HG03520 (cell line): ENCODE results near the gene PNPLA7.
"Not testable (repeated sequence)": the region's sequence is repeated elsewhere in the genome, so short reads cannot be mapped to it uniquely, and the experiment has no call there.

ENCODE experiments used
- ATAC-seq: cut with Tn5 transposase; IDR thresholded peaks from one replicate; pipeline ENCODE4 v1.9.1; 2021; ENCODE audit warnings: mild to moderate bottlenecking, moderate library complexity; ENCODE audit not compliant: unreplicated experiment

The PNPLA7 gene

GRCh38 chr9:137516144-137516917, 33.9 kb downstream of the PNPLA7 start:
- ATAC-seq, result no peak

- no peak for ATAC-seq
These were observed 34.9 kb downstream of the PNPLA7 start for GRCh38 chr9:137515338-137515724.

DNA sequence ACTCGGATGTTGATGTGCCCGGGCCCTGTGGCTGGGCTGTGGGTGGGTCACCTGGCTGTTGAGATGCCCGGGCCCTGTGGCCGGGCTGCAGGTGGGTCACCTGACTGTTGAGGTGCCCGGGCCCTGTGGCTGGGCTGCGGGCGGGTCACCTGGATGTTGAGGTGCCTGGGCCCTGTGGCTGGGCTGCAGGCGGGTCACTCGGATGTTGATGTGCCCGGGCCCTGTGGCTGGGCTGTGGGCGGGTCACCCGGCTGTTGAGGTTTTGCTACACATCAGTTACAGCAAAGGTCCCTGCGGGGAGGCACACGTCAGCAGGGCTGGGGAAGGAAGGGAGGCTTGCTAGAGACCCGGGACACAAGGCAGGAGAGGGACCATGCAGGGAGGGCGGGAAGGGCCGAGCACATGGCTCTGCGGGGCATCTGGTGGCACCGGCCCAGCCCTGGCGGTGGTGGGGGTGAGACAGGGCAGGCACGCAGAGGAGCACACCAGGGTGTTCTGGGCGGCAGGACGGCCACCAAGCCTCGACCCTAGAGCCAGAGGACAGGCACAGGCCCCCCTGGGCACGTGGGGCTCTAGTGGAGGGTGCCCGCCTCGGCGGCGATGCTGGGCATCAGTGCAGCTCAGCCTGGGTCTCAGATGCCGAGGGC, 35.4 kb downstream of the PNPLA7 start:
- no peak for ATAC-seq

DNA sequence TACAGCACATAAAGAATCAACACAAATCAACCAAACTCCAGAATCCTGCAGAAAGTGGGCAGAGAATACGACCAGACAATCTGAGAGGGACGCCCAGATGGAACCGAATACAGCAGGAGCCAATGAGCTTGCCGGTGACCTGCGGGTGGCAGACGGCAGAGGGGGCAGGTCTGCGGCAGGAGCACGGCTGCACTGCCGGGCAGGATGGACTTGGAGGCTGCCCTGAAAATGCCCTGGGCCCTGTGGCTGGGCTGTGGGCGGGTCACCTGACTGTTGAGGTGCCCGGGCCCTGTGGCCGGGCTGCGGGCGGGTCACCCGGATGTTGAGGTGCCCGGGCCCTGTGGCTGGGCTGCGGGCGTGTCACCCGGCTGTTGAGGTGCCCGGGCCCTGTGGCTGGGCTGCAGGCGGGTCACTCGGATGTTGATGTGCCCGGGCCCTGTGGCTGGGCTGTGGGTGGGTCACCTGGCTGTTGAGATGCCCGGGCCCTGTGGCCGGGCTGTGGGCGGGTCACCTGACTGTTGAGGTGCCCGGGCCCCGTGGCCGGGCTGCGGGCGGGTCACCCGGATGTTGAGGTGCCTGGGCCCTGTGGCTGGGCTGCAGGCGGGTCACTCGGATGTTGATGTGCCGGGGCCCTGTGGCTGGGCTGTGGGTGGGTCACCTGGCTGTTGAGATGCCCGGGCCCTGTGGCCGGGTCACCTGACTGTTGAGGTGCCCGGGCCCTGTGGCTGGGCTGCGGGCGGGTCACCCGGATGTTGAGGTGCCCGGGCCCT, 36.2 kb downstream of the PNPLA7 start:
- ATAC-seq, result not testable (repeated sequence)

DNA sequence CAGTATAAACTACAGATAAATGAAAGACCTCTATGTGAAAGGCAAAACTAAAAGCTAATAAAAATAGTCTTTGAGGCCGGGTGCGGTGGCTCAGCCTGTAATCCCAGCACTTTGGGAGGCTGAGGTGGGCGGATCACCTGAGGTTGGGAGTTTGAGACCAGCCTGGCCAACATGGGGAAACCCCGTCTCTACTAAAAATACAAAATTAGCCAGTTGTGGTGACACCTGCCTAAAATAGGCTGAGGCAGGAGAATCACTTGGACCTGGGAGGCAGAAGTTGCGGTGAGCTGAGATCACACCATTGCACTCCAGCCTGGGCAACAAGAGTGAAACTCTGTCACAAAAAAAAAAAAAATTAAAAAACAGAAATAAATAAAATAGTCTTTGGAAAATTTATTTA, 37.1 kb downstream of the PNPLA7 start:
- ATAC-seq, result not testable (repeated sequence)

DNA sequence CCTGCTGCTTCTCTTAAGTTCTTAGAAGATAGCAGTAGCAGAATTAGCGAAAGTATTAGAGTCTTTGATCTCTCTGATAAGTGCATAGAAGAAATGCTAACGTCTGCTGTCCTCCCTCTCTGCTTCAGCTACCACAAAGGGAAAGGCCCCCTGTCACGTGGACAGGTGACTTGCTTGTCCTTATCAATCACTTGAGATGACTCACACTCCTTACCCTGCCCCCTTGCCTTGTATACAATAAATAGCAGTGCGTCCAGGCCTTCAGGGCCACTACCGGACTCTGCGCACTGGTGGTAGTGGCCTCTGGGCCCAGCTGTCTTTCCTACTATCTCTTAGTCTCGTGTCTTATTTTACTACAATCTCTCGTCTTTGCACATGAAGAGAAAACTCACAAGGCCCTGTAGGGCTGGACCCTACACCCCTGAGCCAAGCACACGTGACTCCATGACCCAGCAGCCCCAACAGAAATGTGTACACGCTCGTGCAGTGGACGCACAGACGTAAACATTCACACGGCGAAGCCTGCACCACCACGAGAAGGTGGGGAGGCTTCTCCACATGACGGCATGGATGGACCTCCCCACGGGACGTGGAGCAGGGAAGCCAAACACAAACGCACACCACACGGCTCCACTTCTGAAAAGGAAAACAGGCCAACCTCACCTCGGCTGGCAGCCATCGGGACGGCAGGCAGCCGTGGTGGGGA, 38.3 kb downstream of the PNPLA7 start:
- no peak for ATAC-seq

GRCh38 chr9:137511126-137511525, 39.1 kb downstream of the PNPLA7 start:
- ATAC-seq, result not testable (repeated sequence)

DNA sequence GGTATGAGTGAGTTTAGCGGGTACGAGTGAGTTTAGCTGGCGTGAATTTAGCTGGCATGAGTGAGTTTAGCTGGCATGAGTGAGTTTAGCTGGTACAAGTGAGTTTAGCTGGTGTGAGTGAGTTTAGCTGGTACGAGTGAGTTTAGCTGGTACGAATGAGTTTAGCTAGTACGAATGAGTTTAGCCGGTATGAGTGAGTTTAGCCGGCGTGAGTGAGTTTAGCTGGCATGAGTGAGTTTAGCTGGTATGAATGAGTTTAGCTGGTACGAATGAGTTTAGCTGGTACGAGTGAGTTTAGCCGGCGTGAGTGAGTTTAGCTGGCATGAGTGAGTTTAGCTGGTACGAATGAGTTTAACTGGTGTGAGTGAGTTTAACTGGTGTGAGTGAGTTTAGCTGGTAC, 41.0 kb downstream of the PNPLA7 start:
- no peak for ATAC-seq

GRCh38 chr9:137506702-137507171, 43.5 kb downstream of the PNPLA7 start:
- no peak for ATAC-seq

GRCh38 chr9:137506274-137506673, 43.9 kb downstream of the PNPLA7 start:
- no peak for ATAC-seq

GRCh38 chr9:137505421-137506140, 44.6 kb downstream of the PNPLA7 start:
- ATAC-seq, result no peak

DNA sequence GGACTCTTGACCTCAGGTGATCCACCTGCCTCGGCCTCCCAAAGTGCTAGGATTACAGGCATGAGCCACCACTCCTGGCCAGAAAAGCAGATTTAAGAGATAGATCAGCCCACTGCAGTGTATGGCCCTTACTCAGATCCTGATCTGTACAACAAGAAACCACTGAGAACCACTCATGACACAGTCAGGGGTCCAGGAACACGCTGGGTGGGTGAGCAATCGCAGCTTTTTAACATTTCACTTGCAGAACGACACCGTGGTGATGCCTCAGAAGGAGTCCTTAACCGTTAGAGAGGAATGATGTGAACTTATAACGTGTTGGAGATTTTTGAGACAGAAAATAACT, 45.8 kb downstream of the PNPLA7 start:
- ATAC-seq, result no peak

- no peak for ATAC-seq
These were observed 47.9 kb downstream of the PNPLA7 start for GRCh38 chr9:137502008-137502911.

DNA sequence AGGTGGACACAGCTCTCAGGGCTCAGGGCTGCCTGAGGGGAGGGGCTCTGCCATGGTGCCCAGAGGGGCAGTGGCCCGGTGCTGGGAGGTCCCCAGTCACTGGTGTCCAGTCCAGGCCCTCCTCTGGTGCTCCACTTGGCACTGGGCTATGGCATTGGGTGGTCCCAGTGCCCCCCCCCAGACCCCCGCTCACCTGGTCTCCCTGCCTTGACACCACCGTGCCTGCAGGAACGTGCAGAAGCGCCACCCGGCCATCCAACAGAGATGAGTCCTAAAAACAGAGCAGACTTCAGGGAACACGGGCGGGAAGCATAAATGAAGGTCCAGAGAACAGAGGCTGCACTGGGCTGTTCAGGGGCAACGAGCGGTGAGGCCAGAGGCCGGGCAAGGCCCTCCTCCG, 48.7 kb downstream of the PNPLA7 start:
- no peak for ATAC-seq

GRCh38 chr9:137500666-137501397, 49.4 kb downstream of the PNPLA7 start:
- ATAC-seq, result no peak

DNA sequence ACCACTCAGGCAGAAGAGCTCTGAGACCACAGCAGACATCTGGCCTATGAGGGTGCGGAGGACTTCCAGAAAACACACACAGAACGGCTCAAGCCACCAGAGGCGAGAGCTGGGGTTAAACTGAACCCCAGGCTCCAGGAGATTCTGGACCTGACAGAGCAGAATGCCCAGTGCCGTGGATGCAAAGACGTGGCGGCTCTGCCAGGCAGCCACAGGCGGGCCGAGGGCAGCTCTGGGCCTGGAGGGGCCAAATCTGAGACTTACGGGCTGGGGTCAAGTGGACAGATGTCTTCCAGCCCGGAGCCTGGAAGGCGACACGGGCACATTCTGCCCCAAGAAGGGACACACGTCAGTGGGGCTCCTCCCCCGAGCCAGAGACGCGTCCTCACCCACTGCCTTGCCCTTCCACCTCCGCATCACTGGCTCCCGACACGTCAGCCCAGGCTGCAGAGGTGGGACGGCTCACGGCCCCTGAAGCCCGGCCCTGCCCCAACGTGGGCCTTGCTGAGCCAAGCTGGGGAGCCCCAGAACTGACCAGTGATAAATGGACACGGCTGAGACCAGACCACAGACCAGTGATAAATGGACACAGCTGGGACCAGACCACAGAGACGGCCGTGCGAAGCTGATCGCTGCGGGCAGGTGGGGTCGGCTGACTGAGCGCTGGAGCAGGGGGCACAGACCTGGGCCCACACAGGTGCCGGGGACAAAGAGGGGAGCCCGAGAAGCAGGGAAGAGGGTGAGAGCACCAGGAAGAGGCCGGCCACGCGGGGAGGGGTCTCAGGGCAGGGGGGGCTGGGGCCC, 50.1 kb downstream of the PNPLA7 start:
- ATAC-seq, result no peak

DNA sequence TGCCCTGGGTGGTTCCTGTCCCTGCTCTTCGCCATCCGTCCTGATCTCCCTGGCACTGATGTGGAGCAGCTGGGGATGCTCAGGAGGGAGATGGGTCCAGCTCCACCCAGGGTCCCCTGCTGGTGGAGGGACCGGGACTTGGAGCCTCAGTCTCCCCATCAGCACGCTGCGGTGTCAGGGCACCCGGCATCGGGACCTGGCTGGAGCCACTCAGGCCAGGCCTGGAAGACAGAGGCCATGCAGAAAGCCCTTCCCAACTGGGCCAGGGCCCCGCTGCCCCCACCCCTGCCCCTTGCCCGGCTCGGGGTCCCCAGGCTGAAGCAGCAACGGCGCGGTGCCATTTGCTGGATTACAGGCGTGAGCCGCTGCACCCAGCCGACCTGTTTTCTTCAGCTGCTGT, 50.8 kb downstream of the PNPLA7 start:
- no peak for ATAC-seq

DNA sequence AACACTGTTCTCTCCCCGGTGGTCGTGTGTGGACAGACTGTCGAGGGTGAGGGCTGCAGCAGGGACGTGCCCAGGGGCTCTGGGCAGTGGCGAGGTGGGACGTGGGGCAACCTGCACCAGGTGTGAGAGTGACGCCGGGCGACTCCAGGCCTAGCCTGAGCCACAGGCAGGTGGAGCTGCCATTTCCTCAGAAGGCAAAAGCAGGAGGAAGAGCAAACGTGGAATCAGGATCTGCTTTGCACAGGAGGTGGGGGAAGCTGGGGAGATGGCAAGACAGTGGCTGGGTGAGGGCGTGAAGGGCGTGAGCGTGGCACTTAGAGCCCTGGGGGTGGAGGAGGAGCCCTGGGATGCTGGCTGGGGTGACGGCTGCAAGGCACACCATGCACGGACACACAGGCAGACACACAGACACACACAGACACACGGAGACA, 51.5 kb downstream of the PNPLA7 start:
- no peak for ATAC-seq
